22Rv1 (cell line): ENCODE data around the gene CDX2.

Experiments
- ZFX ChIP-seq: fragments of 450-650 bp; IDR thresholded peaks from 2 replicates; pipeline ENCODE4 v1.6.1; 2017; ENCODE audit warnings: antibody characterized with exemption, borderline replicate concordance
- TF ChIP-seq, protein P1 (sequence below): fragments of 450-650 bp; IDR thresholded peaks from 2 replicates; pipeline ENCODE4 v1.5.1; 2017; ENCODE audit warnings: mild to moderate bottlenecking

DNA sequence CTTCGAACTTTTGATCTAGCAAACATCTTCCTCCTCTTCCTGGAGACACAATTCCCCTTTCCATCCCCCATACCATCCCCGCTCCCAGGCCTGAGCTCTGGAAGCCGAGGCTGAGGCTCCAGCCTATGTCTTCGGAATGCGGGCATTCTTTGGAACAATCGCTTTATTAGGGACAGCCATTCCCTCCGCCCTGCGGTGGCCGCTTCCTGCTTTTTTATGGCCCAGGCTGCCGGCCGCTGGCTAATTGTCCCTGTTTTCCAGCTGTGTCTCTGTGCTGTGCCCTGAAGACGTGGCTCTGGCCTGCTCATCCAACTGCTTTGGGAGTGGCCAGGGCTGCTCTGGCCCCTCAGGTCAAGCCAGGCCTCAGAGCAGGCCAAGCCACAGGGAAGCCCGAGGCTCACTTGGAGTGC, 2.1 kb upstream of the CDX2 start:
- TF ChIP-seq, protein P1, sequence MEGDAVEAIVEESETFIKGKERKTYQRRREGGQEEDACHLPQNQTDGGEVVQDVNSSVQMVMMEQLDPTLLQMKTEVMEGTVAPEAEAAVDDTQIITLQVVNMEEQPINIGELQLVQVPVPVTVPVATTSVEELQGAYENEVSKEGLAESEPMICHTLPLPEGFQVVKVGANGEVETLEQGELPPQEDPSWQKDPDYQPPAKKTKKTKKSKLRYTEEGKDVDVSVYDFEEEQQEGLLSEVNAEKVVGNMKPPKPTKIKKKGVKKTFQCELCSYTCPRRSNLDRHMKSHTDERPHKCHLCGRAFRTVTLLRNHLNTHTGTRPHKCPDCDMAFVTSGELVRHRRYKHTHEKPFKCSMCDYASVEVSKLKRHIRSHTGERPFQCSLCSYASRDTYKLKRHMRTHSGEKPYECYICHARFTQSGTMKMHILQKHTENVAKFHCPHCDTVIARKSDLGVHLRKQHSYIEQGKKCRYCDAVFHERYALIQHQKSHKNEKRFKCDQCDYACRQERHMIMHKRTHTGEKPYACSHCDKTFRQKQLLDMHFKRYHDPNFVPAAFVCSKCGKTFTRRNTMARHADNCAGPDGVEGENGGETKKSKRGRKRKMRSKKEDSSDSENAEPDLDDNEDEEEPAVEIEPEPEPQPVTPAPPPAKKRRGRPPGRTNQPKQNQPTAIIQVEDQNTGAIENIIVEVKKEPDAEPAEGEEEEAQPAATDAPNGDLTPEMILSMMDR, result no peak
- TF ChIP-seq ZFX, result no peak
